Measurements from ENCODE around the gene TMEFF1.
A peak's percentile ranks its signal among the peaks of the same experiment; 100 is the strongest.
"Not testable (repeated sequence)": the region's sequence is repeated elsewhere in the genome, so short reads cannot be mapped to it uniquely, and the experiment has no call there.

Gene TMEFF1, protein sequence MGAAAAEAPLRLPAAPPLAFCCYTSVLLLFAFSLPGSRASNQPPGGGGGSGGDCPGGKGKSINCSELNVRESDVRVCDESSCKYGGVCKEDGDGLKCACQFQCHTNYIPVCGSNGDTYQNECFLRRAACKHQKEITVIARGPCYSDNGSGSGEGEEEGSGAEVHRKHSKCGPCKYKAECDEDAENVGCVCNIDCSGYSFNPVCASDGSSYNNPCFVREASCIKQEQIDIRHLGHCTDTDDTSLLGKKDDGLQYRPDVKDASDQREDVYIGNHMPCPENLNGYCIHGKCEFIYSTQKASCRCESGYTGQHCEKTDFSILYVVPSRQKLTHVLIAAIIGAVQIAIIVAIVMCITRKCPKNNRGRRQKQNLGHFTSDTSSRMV

DNA sequence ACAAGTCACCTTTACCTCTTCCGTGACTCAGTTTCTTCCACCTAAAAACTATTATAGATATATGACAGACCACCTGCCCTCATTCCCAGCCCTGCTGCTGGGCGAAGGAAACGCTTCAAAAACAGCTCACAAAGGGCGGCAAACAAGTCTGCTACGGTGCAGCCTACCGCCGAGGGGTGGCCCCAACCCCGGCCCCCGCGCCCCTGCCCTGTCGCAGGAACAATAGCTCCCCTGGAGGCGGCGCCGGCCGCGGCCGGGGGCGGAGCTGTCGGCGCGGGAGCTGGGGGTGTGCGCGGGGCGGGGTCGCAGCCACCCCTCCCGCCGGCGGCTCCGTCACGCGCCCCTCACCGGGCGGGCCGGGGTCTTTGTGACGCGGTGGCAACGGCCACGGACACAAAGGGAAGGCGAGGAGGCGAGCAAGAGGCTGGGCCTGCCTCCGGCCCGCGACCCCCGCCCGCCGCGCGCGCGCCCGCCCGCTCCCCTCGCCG, at the start of gene TMEFF1:
Gene TMEFF1, plus strand, starts transcription at position 362 of the 488 bp plus-strand sequence. CDS start 396 bp downstream, outside the sequence.
- DNase-seq (ENCODE audit: low read depth) = peak; percentile 61

DNA sequence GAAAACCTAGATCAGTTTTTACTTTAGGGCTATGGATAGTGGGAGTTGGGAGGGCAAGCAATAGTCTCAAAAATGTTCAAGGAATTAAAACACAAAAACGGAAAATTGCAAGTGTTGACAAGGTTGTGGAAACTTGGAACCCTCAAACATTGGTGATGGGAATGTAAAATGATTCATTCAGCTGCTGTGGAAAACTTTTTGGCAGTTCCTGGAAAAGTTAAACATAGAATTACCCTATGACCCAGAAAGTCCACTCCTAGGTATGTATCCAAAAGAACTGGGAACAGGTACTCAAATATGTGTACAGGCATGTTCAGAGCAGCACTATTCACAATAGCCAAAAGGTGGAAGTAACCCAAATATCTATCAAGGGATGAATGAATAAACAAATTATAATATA, 47.2 kb upstream of the TMEFF1 start:
- DNase-seq (ENCODE audit: low read depth) = peak; percentile 22

DNA sequence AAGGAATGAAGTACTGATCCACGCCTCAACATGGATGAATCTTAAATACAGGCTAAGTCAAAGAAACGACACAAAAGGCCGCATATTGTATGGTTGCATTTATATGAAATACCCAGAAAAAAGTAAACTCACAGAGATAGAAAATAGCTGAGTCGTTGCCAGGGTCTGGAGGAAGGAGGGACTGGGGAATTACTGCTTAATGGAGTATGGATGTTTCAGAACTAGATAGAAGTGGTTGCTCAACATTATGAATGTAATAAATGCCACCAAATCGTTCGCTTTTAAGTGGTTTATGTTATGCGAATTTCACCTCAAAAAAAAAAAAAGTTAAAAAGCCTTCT, 46.8 kb upstream of the TMEFF1 start:
- DNase-seq (ENCODE audit: low read depth) = no peak

DNA sequence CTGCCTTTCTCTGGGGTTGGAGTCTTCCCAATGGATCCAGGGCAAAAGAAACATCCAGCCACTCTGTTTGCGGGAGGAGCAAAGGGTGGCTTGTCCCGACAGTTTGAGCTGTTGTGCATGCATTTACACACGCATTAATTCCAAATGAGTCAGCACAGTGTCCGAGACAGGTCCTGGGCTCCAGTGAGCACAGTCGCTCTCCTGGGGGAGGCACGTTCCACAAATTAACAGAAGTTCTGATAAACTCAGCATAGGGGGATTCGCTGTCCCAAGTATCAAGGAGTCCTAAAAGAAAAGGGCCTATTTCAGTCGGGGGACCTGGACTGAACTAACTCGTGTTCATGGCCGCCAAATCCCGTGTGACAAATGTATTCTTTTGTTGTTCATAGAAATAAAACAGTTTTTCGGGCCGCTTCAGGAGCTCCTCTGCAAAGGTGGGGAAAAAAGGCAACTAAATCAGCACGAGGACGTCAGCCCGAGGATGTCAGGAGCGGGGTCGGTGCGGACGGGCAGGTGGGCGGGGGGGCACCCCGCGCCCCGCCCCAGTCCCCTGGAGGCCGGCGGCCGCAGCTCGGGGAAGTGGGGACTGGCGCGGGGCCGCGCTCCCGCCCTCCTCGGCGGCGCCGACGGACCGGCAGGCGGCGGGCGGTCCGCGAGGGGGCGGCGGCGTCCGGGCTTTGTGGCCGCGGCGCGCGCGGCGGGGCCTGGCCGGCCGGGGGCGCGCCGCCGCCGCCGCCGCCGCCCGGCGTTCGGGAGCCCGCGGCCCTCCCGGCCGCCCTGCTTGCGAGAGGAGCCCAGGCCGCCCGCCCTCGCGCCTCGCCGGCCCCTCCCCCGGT, 46.2 kb upstream of the TMEFF1 start, which contains the start of gene MSANTD3:
Gene MSANTD3, plus strand, starts transcription at position 614 of the 836 bp plus-strand sequence. CDS start 14,796 bp downstream, outside the sequence.
- DNase-seq (ENCODE audit: low read depth) = peak; percentile 90

DNA sequence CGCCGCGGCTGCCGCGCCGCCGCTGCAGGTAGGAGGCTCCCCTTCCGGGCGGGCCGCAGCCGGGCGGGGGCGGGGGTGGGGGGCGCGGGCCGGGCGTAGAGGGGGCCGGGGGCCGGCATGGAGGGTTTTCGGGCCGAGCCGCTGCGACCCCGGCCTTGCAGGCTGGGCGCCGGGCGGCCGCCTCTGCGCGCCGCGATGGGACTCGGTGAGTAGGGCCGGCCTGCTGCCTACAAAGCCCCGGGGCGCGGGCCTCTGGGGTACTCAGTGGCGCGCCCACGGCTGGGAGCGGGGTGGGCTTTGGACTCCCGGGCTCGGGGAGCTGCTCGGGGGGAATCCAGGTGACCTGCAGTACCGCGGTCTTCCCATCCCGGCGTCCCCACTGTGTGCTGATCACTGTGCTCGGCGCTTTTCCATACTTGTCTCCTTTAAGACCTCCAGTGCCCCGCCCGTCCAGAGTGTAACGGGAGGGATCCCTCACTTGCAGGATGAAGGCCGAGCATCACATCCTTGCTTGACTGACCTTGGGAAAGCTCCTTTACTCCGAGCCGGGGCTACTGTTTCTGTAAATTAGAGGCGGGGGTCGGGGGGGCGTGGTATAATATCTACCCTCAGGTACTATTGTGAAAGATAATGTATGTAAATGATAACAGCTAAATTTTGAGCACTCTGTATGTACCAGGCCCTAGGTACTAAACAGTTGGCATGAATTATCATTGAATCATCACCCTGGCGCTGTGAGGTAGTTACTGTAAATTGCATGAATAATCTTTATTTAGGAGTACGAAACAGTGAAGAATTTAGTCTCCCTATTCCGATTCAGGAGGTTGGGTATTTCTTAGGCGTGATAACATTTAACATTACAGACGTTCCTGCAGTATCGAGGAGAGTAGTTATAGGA, 45.3 kb upstream of the TMEFF1 start:
- peak; percentile 90 for DNase-seq (ENCODE audit: low read depth)

DNA sequence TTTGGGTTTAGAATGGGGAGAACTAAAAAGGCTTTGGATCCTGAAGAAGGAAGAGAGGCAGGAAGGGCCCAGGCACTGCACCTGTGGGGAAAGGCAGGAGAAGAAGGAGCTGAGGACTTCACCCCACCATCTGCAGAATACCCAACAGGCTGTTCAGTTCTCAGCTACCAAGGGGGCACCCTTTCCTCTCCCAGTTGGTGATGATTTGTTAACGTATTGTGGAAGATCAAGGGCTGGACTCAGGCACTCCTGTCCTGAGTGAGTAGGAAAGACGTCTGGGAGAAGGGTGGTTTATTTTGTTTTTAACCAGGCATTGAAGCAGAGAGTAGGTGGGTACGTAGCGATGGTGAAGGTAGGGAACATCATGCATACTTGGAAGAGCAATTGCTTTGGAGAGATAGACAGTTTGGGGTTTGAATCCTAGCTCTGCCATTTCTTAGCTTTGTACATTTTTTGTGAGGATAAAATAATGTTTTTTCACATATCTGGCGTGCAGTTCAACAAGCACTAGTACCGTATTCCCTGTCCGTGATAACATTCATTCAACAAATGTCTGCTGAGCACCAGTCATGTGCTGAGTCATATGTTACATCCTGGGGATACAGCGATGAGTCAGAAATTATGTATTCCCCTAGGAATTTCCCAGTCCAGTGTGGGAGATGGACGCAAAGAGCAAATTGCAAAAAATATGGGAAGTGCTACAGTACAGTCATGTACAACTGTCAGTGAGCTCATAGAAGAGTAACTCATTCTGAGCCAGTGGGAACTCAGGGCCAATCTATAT, 43.9 kb upstream of the TMEFF1 start:
- DNase-seq (ENCODE audit: low read depth) = peak; percentile 100

DNA sequence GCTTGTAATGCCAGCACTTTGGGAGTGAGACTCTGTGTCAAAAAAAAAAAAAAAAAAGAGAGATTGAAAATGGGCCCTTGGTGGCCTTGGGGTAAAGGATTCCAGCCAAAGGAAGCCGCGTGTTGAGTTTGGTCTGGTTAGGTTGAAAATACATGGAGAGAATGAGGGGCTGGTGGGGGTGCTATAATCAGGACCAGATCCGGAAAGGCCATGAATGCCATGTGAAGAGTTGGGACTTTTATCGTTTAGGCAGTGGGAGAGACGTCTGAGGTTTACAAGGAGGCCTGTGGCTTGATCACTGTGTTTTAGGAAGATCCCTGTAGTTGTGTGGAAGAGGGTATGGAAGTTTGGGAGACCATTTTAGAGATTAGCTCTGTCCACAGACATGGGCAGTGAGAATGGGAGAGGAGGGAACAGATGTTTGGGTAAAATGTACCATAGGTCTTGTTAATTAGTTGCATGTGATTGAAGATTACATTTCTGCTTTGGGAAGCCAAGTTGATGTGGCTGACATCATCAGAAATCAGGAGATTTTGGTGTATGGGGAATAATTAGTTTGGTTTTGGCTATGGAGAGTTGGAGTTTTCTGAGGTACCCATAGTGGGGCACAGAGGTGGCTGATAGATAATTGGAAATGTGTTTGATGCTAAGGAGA, 42.5 kb upstream of the TMEFF1 start:
- DNase-seq (ENCODE audit: low read depth) = no peak

DNA sequence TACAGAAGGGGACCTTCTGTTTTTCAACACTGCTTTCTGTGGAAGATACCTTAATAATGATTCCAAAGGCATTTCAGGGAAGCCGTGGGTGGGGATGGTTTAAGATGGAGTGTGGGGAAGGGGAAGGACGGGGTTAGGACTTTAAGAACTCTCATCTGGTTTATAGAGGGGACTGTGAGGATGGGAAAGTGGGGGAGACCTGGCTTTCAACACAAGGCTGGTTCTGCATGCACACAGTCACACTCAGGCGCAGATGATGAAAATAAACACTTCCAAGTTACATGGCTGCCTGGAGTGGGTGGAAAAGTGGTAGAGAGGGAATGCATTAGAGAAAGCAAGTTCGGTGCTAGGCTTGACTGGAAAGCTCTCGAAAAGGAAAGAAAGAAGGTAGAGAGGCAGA, 41.1 kb upstream of the TMEFF1 start:
- DNase-seq (ENCODE audit: low read depth) = no peak

DNA sequence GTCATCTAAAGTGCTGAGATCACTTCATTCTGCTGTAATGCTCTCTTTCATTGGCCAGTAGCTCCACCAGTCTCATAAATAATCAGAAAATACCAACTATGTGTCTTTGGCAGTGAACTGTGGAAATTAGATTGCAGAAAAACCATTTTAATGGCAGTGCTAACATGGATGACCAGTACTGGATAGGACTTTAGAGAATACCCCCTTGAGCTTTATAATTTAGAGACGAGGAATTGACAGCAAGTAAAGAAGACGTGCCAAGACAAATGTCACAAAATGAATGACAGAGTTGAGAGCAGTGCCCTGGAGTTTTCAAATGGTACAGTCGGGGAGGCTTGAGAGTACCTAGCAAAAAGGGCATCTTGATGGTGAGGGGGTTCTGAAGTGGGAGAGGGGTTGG, 40.2 kb upstream of the TMEFF1 start:
- no peak for DNase-seq (ENCODE audit: low read depth)

DNA sequence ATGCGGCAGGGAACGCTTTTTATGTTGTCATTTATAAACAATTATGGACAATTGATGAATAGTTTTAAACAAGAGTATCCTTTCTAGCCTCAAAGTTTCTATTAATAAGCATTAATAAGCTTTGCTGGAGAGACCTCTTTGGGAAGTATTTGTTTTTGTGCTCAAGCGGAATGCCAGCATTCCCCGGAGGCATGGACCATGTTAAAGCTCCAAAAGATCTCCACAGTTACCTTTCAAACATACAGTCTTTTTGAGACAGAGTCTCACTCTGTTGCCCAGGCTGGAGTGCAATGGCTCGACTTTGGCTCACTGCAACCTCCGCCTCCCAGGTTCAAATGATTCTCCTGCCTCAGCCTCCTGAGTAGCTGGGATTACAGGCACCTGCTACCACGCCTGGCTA, 36.4 kb upstream of the TMEFF1 start:
- no peak for DNase-seq (ENCODE audit: low read depth)

DNA sequence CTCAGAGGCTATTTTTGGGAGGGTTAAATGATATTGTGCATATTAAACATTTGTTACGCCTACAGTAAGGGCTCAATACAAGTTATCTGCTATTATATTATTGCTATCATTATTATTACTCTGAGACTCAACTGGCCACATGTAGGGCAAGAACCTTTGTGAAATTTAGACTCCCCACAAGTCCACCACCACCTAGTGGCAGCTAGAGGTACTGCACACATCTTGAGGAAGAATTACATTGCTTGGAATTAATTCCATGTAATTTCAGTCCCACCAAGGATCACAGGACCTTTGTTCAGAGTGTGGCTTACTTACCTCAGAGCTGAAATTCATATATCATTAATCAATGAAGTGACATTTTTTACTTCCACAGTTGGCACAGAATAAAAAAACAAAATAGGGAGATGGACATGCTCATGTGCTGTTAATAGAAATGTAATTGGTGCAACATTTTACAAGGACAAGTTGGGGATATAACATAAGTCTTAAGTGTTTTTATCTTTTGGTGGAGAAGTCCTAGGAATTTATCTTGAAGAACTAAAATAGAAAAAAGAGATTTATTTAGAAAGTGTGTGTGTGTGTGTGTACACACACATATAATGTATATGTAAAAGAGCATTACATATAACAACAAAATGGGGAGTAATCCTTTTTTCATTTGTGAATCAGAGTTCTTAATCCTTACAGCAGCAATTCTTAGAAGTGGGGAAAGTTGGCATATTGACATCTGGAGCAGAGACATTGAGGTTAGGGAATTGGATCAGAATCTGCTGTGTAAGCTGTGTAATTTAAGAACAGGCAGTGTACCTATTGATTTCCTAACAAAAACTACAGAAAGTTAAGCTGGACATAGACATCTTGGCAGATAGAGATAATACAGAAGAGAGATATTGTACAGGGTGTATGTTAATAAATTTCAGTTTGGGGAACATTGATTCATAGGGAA, 34.8 kb upstream of the TMEFF1 start:
- DNase-seq (ENCODE audit: low read depth) = peak; percentile 89

DNA sequence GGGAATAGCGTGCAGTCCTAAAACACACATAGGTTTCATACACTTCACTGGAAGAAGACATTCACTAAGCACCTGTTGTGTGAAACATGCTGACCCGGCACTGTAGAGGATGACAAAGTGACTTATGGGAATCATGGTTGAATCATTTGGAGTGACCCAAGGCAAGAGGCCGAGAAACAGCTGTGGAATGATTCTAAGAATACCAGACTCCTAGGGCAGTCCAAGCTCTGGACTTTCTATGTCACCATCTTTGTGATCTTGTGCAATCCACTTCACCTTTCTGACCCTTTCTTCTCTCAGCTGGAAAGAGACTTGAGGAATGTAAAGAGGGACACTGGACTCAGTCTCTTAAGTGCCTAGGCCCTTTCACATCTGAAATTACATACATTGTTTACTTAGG, 32.9 kb upstream of the TMEFF1 start:
- DNase-seq (ENCODE audit: low read depth) = peak; percentile 63

DNA sequence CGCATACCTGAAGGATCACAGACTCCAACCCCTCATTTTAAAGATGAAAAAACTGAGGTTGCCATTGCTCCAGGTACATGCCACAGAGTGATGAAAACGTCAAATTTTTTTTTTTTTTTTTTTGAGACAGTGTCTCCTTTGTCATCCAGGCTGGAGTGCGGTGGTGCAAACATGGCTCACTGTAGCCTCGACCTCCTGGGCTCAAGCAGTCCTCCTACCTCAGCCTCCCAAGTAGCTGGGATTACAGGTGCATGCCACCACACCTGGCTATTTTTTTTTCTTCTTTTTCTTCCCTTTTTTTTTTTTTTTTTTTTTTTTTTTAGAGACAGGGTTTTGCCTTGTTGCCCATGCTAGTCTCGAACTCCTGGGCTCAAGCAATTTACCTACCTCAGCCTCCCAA, 32.5 kb upstream of the TMEFF1 start:
- DNase-seq (ENCODE audit: low read depth) = not testable (repeated sequence)

DNA sequence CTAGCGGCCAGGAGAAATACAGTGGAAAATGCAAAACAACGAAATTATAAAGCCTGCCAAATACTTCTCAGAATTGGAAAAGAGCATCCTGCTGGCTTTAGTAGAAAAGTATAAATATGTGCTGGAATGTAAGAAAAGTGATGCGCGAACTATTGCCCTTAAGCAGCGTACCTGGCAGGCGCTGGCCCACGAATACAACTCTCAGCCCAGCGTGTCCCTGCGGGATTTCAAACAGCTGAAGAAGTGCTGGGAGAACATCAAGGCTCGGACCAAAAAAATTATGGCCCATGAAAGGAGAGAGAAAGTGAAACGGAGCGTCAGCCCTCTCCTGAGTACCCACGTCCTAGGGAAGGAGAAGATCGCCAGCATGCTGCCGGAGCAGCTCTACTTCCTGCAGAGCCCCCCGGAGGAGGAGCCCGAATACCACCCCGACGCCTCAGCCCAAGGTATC, 31.0 kb upstream of the TMEFF1 start:
- no peak for DNase-seq (ENCODE audit: low read depth)

DNA sequence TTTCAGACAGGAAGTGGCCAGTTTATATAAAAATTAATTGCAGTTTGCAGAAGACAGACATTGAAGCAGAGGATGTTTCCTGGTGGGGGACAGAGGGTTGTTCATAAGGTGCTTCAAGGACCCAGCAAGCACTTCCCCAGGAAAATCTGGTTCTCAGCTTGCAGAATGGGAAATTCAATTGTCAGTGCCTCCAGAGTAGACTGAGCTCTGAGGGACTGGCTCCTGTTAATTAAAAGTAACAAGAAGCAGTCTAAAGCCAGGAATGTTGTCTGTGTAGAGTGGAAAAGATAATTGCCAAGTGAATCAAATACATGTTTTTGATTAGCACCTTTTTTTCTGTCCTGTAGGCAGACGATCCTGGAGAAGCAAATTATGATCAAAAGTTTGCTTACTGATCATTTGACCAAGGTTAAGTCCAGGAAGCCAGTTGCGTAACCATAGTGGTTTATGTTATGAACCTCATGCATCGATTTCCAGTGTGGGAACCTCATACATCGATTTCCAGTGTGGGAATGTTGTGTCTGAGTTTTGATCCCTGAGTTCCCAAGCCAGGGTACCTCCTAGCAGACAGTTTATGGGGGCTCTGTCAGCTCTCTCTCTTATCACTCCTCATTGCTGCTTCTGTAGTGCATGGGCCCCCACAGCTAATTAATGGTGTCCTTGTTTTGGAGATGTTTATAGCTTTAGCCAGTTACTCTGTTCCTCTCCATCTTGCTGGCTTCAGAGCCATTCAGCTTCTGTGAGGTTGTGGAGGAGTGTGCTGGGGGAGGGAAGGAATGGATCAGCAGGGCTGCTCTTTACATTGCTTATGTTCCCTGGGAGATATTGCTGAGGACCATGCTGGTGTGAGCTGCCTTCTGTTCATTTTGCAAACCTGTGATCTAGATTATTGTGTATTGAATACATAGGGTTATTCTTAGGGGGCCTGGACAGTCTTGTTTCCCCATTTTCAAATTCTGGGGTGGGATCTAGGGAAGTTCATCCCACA, 28.9 kb upstream of the TMEFF1 start:
- DNase-seq (ENCODE audit: low read depth) = peak; percentile 21

DNA sequence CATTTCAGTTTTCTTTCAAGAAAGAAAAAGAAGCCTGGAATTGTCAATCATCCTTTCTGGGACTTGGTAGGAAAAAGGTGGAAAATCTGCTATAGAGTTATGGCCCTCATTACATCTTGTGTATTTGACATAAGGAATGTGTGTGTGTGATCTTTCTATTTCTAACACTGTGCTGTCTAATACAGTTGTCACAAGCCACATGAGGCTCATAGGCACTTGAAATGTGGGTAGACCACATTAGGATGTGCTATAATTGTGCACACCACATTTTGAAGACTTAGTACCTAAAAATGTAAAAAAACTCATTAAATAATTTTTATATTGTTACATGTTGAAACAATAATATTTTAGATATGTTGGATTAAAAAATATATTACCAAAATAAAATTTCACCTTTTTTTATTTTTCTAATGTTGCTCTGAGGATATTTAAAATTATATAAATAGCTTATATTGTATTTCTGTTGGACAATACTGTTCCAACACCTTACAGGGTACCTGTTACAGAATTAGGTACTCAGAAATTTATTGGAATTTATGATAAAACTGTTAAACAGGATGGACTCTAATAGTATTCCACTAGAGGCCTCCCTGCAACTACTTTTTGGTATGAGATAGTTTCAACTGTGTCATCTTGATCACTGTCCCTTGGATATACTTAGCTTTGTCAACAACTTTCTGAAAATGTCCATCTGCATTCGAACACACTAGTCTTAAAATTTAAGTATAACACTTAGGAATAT, 27.6 kb upstream of the TMEFF1 start:
- DNase-seq (ENCODE audit: low read depth) = no peak

DNA sequence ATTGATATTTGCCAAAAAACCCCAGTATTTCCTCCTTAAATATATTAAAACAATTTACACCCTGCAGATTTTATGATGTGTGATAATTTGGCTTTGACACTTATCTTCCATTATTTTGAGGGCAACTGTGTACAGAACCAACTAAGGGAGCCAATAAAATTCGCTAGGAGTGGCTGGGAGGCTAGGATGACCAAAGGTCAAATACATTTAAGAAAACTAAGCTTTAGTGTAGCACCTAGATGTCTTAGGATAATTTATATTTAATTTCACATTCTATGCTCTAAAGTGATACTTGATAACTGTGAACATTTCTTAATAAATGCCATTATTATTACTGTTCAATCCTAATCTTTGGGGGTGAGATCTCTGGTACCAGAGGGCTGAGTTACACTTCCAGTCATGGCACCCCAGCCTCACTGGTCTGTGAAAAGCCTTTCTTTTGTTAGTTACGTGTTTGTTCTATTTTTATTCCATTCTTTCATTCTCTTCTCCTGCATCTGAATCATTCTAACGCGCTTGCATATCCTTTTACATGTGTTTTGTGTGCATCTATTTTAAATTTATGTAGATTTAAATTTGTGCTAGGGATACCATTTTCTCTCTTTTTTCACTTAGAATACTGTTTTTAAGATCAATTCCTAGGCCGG, 26.9 kb upstream of the TMEFF1 start:
- DNase-seq (ENCODE audit: low read depth) = no peak
